Activated naive CD4-positive, alpha-beta T cell treated with anti-CD3 and anti-CD28 coated beads for 36 hours (primary cell): ENCODE measurements around the gene DCK. TPM values are rescaled to one million over a fixed set of nuclear protein-coding genes. Genes with fewer than 3 reads are reported as not detected.
A peak's percentile ranks its signal among the peaks of the same experiment; 100 is the strongest.
"Not testable (repeated sequence)": the region's sequence is repeated elsewhere in the genome, so short reads cannot be mapped to it uniquely, and the experiment has no call there.

Experiments used
- CTCF ChIA-PET: fragments of 350-600 bp; sonication (Branson Sonifier 250); formaldehyde crosslinking; loops from one replicate; lab custom pipeline; 2021; ENCODE audit warnings: antibody characterized with exemption; lab: Charles Lee
- DNase-seq: peaks from one replicate; pipeline ENCODE4 v3.0.0-alpha.2; 2020
- H3K27ac Mint-ChIP-seq: one replicate; pipeline ENCODE4 v1.8.0; 2021; ENCODE audit warnings: mild to moderate bottlenecking, mixed read lengths
- H3K27me3 Mint-ChIP-seq: one replicate; pipeline ENCODE4 v1.8.0; 2021; ENCODE audit warnings: low read depth, mixed read lengths
- H3K36me3 Mint-ChIP-seq: one replicate; pipeline ENCODE4 v1.8.0; 2021; ENCODE audit warnings: low read depth, mixed read lengths
- H3K4me1 Mint-ChIP-seq: one replicate; pipeline ENCODE4 v1.8.0; 2021; ENCODE audit warnings: low read depth, mixed read lengths
- H3K4me3 Mint-ChIP-seq: one replicate; pipeline ENCODE4 v1.8.0; 2021; ENCODE audit warnings: mild to moderate bottlenecking, moderate library complexity, mixed read lengths
- H3K9me3 Mint-ChIP-seq: one replicate; pipeline ENCODE4 v1.8.0; 2021; ENCODE audit warnings: mixed read lengths
- intact Hi-C: fragments of 100-400 bp; cut with micrococcal nuclease; formaldehyde crosslinking; loops from one replicate; pipeline ENCODE4 v1.15.1; 2023
- total RNA-seq, 2 experiments: library from RNA; stranded (reverse); gene quantifications; one replicate each; pipeline ENCODE4 v1.2.3, GENCODE V29; 2021

Gene DCK
- total RNA-seq, 2 experiments from 2014 or later = 32.1 to 34.1 TPM

GRCh38 chr4:71005025-71005424 lies 11.6 kb downstream of the DCK start:
- H3K27ac Mint-ChIP-seq = peak overlapping the region; percentile 1
- H3K27me3 Mint-ChIP-seq, DNase-seq, H3K9me3 Mint-ChIP-seq, H3K4me3 Mint-ChIP-seq: not testable (repeated sequence)
- CTCF ChIA-PET = interaction anchor here (0.7 to 2.1 kb wide), 5 partner anchors 8 to 895 kb away, joined by 3 to 9 read pairs (median 4); partner anchors contain the start of gene DCK
- H3K4me1 Mint-ChIP-seq = peaks cover 77% of the 10 kb centered on the region
- H3K36me3 Mint-ChIP-seq = peaks cover 26% of the 10 kb centered on the region
- intact Hi-C loops = loop anchor here (5.0 to 10.0 kb wide), 2 partner anchors 380 to 1243 kb away; partner anchors contain the start of genes ENAM and SULT1B1

GRCh38 chr4:71006203-71006907 lies 12.9 kb downstream of the DCK start:
- H3K27me3 Mint-ChIP-seq = no peaks in the 10 kb centered on the region
- peaks cover 71% of the 10 kb centered on the region for H3K4me1 Mint-ChIP-seq
- peak; percentile 12 for DNase-seq
- H3K9me3 Mint-ChIP-seq = peaks cover 3% of the 10 kb centered on the region
- peak overlapping the region; percentile 85 for H3K27ac Mint-ChIP-seq
- peaks cover 14% of the 10 kb centered on the region for H3K36me3 Mint-ChIP-seq
- CTCF ChIA-PET = interaction anchor here (0.6 to 2.1 kb wide), 4 partner anchors 10 to 105 kb away, joined by 3 to 9 read pairs (median 4); partner anchors contain the start of genes DCK and MOB1B
- H3K4me3 Mint-ChIP-seq = peak overlapping the region; percentile 7
- intact Hi-C loops = loop anchor here (1.0 to 10.0 kb wide), 6 partner anchors 13 to 1244 kb away; partner anchors contain the start of genes DCK, ENAM and SULT1B1

- CTCF ChIA-PET = interaction anchor here (0.6 to 1.9 kb wide), 4 partner anchors 18 to 356 kb away, joined by 3 to 5 read pairs (median 3); no protein-coding TSS in a partner anchor
- H3K27me3 Mint-ChIP-seq = no peaks in the 10 kb centered on the region
- no peak for DNase-seq
- H3K4me1 Mint-ChIP-seq = peaks cover 53% of the 10 kb centered on the region
- no peak overlapping the region for H3K4me3 Mint-ChIP-seq
- no peaks in the 10 kb centered on the region for H3K9me3 Mint-ChIP-seq
- no peak overlapping the region for H3K27ac Mint-ChIP-seq
- peaks cover 2% of the 10 kb centered on the region for H3K36me3 Mint-ChIP-seq
- intact Hi-C loops = loop anchor here (5.0 to 10.0 kb wide), 2 partner anchors 383 to 1246 kb away; partner anchors contain the start of genes ENAM and SULT1B1
These were observed 14.7 kb downstream of the DCK start for GRCh38 chr4:71008196-71008595.

GRCh38 chr4:71009086-71009485 lies 15.6 kb downstream of the DCK start:
- Mint-ChIP-seq H3K9me3 (peaks cover 1% of the 10 kb centered on the region), H3K27me3 (no peaks in the 10 kb centered on the region), H3K27ac (no peak overlapping the region), H3K36me3 (peaks cover 2% of the 10 kb centered on the region), H3K4me1 (peaks cover 44% of the 10 kb centered on the region), H3K4me3 (no peak overlapping the region)
- CTCF ChIA-PET = interaction anchor here (1.6 to 2.4 kb wide), 3 partner anchors 13 to 23 kb away, joined by 5 to 17 read pairs (median 6); no protein-coding TSS in a partner anchor
- no peak for DNase-seq
- intact Hi-C loops = loop anchor here (5.0 to 10.0 kb wide), 2 partner anchors 384 to 1247 kb away; partner anchors contain the start of genes ENAM and SULT1B1

GRCh38 chr4:71009890-71010588 lies 16.6 kb downstream of the DCK start:
- peaks cover 1% of the 10 kb centered on the region for H3K9me3 Mint-ChIP-seq
- H3K36me3 Mint-ChIP-seq = peaks cover 2% of the 10 kb centered on the region
- DNase-seq = no peak
- CTCF ChIA-PET = interaction anchor here (0.5 to 2.4 kb wide), 29 partner anchors 9 to 1539 kb away, joined by 3 to 17 read pairs (median 3); partner anchors contain the start of genes DCK and GRSF1
- no peak overlapping the region for H3K4me3 Mint-ChIP-seq
- intact Hi-C loops = loop anchor here (1.0 to 10.0 kb wide), 4 partner anchors 358 to 1248 kb away; partner anchors contain the start of genes ENAM and SULT1B1
- H3K27me3 Mint-ChIP-seq = no peaks in the 10 kb centered on the region
- H3K27ac Mint-ChIP-seq = no peak overlapping the region
- H3K4me1 Mint-ChIP-seq = peaks cover 34% of the 10 kb centered on the region

- no peak overlapping the region for H3K27ac Mint-ChIP-seq
- no peak for DNase-seq
- H3K4me1 Mint-ChIP-seq = peaks cover 26% of the 10 kb centered on the region
- H3K27me3 Mint-ChIP-seq = no peaks in the 10 kb centered on the region
- H3K9me3 Mint-ChIP-seq = peaks cover 10% of the 10 kb centered on the region
- CTCF ChIA-PET = interaction anchor here (0.6 to 1.3 kb wide), 3 partner anchors 28 to 360 kb away, joined by 3 to 5 read pairs (median 3); no protein-coding TSS in a partner anchor
- intact Hi-C loops = no loop called here
- H3K36me3 Mint-ChIP-seq = peaks cover 4% of the 10 kb centered on the region
- no peak overlapping the region for H3K4me3 Mint-ChIP-seq
These were observed 18.0 kb downstream of the DCK start for GRCh38 chr4:71011451-71011850.

- H3K4me1 Mint-ChIP-seq, H3K36me3 Mint-ChIP-seq, H3K27ac Mint-ChIP-seq: not testable (repeated sequence)
These were observed 23.9 kb downstream of the DCK start for GRCh38 chr4:71017391-71017790.

GRCh38 chr4:71020611-71021010 lies 27.2 kb downstream of the DCK start:
- intact Hi-C loops = no loop called here
- Mint-ChIP-seq H3K4me3 (no peak overlapping the region), H3K27ac (no peak overlapping the region), H3K4me1 (peaks cover 8% of the 10 kb centered on the region), H3K9me3 (peaks cover 5% of the 10 kb centered on the region), H3K36me3 (peaks cover 14% of the 10 kb centered on the region), H3K27me3 (no peaks in the 10 kb centered on the region)
- DNase-seq = no peak
- CTCF ChIA-PET = interaction anchor here (0.7 kb wide), 1 partner anchor 13 kb away, joined by 3 read pairs; no protein-coding TSS in a partner anchor

More at GRCh38 chr4:71017391-71017790, 23.9 kb downstream of the DCK start:
- intact Hi-C loops, H3K9me3 Mint-ChIP-seq, H3K27me3 Mint-ChIP-seq, H3K4me3 Mint-ChIP-seq, DNase-seq, CTCF ChIA-PET: not testable (repeated sequence)

GRCh38 chr4:71025654-71026053 lies 32.2 kb downstream of the DCK start:
- H3K27ac Mint-ChIP-seq = no peak overlapping the region
- intact Hi-C loops = no loop called here
- CTCF ChIA-PET = interaction anchor here (0.6 to 2.4 kb wide), 3 partner anchors 11 to 204 kb away, joined by 4 to 7 read pairs (median 5); no protein-coding TSS in a partner anchor
- H3K4me3 Mint-ChIP-seq = no peak overlapping the region
- no peaks in the 10 kb centered on the region for H3K27me3 Mint-ChIP-seq
- H3K4me1 Mint-ChIP-seq = peaks cover 5% of the 10 kb centered on the region
- H3K36me3 Mint-ChIP-seq = peaks cover 19% of the 10 kb centered on the region
- H3K9me3 Mint-ChIP-seq = no peaks in the 10 kb centered on the region
- DNase-seq = no peak

- peaks cover 22% of the 10 kb centered on the region for H3K36me3 Mint-ChIP-seq
- intact Hi-C loops = no loop called here
- DNase-seq = no peak
- no peaks in the 10 kb centered on the region for H3K9me3 Mint-ChIP-seq
- CTCF ChIA-PET = interaction anchor here (0.7 to 2.4 kb wide), 3 partner anchors 12 to 187 kb away, joined by 3 to 7 read pairs (median 4); no protein-coding TSS in a partner anchor
- H3K27me3 Mint-ChIP-seq = no peaks in the 10 kb centered on the region
- H3K4me3 Mint-ChIP-seq = no peak overlapping the region
- peaks cover 5% of the 10 kb centered on the region for H3K4me1 Mint-ChIP-seq
- no peak overlapping the region for H3K27ac Mint-ChIP-seq
These were observed 32.6 kb downstream of the DCK start for GRCh38 chr4:71026086-71026485.

- H3K27ac Mint-ChIP-seq = no peak overlapping the region
- peaks cover 5% of the 10 kb centered on the region for H3K4me1 Mint-ChIP-seq
- H3K9me3 Mint-ChIP-seq = no peaks in the 10 kb centered on the region
These were observed 34.2 kb downstream of the DCK start for GRCh38 chr4:71027611-71028010.

More at GRCh38 chr4:71027611-71028010, 34.2 kb downstream of the DCK start:
- no peaks in the 10 kb centered on the region for H3K27me3 Mint-ChIP-seq
- CTCF ChIA-PET = interaction anchor here (0.6 kb wide), 1 partner anchor 306 kb away, joined by 3 read pairs; the partner anchor contains the start of gene RUFY3
- intact Hi-C loops = no loop called here
- DNase-seq = no peak
- no peak overlapping the region for H3K4me3 Mint-ChIP-seq
- H3K36me3 Mint-ChIP-seq = peaks cover 26% of the 10 kb centered on the region
